ENCODE results near the gene FLNB.

Gene FLNB

DNA sequence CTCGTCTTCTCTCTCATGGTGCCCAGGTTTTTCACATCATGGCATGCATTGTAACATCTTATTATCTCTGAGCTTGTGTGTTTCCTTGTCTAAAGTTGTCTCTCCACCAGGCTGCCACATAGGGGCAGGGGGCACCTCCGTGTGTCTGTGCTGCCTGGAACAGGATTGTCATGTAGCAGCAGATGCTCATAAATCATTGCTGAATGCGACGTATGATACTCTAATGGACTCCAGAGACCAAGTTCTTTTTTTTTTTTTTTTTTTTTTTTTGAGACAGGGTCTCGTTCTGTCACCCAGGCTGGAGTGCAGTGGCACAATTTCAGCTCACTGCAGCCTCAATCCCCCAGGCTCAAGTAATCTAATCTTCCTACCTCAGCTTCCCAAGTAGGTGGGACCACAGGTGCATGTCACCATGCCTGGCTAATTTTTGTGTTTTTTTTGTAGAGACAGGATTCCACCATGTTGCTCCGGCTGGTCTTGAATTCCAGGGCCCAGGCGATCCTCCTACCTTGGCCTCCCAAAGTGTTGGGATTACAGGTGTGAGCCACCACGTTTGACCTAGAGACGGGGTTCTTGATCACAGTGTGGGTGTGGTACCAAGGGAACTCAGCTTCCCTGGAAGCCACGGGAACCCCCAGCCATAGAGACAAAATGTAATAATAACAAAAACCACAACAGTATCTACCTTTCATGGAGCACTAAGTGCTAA lies 207.2 kb downstream of the FLNB start:
- no peak for DNase-seq

DNA sequence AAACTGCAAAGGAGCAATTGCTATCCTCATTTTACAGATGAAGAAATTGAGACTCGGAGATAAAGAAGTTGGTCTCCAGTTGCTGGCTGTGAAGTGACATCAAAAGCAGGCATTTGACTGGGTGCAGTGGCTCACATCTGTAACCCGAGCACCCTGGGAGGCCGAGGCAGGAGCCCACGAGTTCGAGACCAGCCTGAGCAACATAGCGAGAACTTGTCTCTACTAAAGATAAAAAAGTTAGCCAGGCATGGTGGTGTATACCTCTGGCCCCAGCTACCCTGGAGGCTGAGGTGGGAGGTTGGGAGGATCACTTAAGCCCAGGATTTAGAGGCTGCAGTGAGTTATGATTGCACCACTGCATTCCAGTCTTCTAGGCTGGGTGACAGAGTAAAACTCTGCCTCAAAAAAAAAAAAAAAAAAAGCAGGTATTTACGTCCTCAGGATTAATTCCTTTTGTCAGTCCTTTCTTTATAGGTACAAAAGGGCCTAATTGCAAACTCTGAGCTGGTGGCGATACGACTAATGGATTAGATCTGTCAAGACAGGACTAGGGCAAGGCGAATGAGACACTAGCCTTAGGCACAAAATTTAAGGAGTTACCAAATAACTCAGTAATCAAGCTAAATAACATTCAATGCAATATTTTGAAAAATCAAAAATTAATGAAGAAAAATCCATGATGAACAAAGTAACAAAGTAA lies 208.4 kb downstream of the FLNB start:
- DNase-seq, result no peak

DNA sequence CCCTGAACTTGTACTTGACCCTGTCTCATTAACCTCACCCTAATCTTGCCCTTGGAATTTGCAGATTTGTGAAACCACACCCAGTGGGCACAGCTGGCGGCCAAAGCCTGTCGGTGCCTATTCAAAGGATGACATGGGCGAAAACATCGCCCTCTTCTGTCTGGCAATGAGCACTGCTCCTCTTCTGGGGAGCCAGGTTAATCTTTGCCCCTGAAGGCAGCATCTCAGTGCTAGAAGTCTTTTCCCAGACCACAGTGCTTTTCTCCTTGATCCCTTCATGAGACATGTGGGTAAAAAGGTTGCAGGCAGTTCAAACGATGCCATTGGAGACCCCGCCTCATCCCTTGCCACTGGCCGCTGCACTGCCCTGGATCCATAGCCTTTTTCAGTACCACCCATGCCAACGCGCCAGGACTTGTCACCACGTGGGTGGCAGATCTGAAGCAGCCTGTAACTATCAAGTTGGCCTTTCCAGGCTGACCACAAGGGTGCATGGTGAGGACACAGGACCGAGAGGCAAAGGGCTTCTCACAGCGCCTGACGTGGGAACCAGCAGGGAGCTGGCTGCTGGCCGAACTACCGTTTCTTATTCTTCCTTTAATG lies 209.1 kb downstream of the FLNB start:
- peak; percentile 70 for DNase-seq

DNA sequence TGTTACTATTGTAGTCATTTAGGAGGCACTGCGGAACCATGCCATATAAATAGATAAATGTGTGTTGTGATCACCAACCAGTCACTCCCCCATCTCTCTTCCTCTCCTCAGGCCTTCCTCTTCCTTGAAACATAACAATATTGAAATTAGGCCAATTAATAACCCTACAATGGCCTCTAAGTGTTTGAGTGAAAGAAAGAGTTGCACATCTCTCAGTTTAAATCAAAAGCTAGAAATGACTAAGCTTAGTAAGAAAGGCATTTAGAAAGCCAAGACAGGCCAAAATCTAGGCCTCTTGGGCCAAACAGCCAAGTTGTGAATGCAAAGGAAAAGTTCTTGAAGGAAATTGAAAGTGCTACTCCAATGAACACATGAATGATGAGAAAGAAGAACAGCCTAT lies 210.7 kb downstream of the FLNB start:
- no peak for DNase-seq

All from stimulated activated CD4-positive, alpha-beta T cell treated with anti-CD3 and anti-CD28 coated beads, Interleukin-15, amount 100 ng/mL, for 24 hours (primary cell).